GM20431 (cell line): ENCODE data around the gene GCN1.
"Not testable (repeated sequence)": the region's sequence is repeated elsewhere in the genome, so short reads cannot be mapped to it uniquely, and the experiment has no call there.

ENCODE experiments used
- in situ Hi-C: fragments of 300-500 bp; cut with MseI, MboI; formaldehyde crosslinking; loops from one replicate; pipeline ENCODE4 v1.15.0; 2020; ENCODE audit warnings: low sequenced_read_pairs; ENCODE audit not compliant: unreplicated experiment

The GCN1 gene

DNA sequence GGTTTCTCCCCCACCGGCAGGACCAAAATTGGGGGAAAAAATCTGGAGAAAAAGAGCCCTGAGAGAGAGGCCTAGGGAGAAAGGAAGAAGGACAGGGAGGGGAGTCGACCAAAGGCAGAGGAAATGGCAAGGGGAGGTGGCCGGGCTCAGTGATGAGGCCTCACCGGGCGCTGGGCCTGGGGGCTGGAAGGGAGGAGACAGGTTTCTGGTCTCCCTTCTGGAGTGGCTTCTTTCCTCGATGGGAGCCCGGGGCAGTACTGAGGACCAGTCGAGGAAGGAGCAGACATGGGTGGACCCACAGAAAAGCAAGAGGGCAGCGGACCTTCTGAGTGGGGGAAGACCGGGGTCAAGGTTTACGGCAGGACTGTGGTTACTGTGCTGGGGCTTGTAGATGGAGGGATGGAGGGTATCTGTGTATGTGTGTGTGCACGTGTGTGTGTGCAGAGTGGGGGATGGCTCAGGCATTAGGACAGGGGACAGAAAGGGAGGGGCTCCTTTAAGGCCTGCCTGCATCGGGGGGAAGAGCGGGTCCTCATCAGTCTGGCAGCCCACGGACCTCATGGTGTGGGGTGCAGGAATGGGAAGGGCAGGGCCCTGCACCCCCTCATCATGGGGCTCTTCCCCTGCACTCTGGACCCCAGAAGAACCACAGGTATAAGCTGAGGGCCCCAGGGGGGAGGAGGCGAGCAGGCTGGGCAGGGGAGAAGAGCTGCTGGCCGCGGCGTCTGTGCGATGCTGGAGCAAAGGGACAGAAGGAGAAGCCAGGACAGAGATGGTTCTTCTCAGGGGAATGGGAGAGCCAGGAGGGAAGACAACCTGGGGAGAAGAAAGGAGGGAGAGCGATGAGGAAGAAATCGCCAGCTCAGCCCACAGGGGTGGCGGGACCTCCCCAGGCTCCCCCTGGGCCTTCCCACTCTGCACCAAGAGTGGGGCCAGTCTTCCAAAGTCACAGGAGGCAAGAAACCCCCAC lies 21.5 kb upstream of the GCN1 start:
- in situ Hi-C loops: no loop called here

DNA sequence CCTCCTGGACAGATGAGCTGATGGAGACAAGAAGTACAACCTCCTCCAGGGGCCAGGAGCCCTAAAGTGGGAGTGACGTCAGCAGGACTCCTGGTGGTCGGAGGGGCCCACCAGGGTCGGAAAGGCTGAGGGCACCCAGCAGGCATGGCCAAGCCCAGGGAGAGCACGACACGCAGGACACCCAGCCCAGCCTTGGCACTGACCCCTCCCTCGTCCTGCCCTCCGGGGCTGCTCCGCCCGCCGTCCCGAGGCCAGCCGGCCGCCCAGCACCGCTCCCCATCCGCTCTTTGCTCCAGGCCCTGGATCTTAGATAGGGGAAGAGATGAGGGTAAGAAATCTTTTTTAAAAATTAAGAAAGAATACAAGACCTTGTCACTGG lies 20.8 kb upstream of the GCN1 start:
- in situ Hi-C loops: no loop called here

DNA sequence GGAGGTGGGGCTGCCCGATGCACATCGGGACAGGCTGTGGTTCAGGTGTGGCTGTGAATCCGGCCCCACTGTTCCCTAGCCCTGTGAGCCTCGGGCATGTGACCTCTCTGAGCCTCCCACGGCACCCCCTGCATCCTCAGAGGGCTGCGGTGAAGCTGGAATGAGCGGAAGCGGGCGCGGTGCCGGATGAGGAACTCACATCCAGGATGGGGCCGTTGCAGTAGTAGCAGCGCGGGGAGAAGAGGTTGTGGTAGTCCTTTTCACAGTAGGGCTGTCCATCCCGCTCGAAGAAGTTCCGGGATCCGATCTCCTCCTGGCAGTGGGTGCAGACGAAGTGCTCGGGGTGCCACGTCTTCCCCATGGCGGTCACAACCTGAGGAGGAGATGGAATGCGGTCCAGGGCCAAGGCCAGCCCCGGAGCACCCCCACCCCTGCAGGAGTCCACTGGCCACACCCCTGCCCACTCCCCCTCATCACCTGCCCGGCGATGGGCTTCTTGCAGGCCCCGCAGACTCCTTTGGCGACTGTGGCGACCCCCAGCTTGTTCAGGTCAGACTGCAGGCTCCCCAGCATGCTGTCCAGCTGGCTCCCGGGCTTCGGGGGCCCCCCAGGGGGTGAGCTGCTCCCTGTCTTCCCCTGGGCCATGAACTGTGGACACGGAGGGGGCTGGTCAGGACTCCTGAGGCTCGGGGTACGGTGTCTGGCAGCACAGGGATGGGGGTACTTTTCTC lies 20.3 kb upstream of the GCN1 start:
- in situ Hi-C loops: no loop called here

DNA sequence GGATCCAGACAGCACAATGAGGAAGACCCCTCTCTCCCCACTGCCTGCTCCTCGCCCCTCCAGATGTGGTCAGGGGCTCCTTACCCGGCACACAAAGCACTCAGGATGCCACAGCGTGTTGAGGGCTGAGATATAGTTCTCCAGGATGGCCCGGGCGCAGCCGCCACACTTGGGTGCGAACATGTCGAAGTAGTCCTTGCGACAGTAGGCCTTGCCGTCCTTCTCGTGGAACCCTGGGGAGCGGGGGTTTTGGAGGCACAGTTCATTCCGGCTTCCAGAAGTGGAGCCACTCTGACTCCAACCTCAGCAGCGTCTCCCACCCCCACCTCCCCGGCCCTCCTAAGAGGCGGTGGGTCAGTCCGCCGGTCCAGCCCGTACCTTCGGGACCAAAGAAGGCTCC lies 19.2 kb upstream of the GCN1 start:
- in situ Hi-C loops: no loop called here

DNA sequence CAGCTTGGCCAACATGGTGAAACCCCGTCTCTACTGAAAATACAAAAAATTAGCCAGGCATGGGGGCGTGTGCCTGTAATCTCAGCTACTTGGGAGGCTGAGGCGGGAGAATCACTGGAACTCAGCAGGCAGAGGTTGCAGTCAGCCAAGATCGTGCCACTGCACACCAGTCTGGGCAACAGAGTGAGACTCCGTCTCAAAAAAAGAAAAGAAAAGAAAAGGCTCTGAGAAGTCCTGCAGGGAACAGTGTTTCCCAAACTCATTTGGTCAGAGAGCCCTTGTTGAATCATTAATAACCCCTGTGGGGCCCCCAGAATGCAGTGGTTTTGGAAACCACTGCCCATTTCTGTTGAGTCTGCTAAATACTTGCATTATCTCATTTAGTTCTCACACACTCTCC lies 18.7 kb upstream of the GCN1 start:
- in situ Hi-C loops: not testable (repeated sequence)

DNA sequence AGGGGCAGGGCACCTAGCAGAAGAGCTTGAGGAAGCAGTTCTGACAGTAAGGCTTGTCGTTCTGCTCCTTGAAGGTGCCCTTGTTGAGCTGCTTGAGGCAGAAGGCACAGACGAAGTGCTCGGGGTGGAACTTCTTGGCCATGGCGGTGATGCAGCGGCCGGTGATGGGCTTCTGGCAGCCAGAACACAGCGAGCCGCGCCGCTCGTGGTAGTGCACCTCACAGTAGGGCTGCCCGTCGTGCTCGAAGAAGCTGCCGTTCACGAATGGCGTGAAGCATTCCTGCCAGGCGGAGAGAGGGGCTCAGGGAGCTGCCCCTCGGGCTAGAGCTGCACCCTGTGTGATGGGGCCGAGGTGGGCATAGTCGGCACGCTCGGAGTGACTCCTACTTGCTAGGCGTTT lies 17.8 kb upstream of the GCN1 start:
- in situ Hi-C loops: no loop called here

DNA sequence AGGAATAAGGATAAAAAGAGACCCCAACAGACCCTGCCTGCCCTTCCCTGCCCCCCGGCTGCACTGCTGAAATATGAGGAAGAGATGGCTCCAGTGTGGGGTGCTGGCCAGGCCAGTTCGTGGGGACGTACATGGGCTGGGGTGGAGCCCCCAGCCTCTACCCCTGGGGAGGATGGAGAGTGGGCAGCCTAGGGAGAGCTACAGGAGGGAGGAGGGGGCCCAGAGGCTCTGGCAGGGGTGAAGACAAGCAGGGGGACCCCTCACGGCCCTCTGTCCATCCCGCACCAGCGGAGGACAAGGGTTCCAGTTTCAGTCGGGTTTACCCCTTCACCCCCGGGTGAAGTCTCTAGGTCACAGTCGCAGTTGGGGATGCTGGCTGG lies 17.4 kb upstream of the GCN1 start:
- in situ Hi-C loops: no loop called here

DNA sequence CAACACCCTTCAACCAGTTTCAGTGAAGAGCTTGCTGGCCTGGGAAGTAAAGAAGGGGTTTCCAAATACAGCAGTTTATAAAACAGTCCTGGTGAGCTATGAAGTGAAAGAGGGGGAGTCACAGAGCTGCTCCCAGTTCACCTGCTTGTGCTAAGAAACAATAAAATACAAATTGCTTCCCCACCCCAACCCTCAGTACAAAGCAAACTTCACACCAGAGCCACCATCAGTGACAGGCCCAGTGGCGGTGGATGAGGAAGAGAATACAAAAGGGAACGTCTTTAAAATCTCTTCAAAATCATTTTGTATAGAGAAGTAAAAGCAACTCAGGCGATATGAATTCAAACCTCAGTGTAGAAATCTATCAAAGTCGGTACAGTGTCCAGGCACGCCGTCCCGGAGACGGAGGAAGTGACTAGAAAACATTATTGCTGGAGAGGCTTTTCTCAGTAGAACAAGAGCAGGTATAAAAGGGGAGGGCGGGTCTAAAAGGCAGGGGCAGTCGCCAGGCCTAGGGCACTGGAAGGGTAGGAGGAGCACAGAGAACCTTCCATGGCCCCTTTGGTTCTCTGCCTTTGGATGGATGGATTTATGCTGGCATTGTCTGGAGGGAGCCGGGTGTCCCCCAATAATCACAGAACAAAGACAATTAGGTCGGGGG lies 16.9 kb upstream of the GCN1 start:
- in situ Hi-C loops: no loop called here

DNA sequence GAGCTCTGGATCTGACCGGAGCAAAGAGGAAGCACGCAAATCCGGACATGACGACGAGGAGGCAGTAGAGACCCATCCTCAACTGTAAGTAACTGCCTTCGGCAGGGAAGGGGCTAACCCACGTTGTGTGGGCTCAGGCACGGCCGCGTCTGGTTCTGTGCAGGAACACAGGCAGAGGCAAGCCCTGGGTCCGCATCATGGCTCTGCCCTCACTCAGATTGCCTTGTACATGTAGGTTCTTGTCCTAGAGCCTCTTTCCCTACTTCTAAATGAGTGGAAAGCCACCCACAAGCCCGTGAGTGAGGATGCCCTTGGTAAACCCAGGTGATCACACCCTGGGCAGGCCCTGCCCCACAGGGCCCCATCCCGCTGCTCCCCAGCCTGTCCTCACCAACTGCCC lies 15.3 kb upstream of the GCN1 start:
- in situ Hi-C loops: no loop called here

DNA sequence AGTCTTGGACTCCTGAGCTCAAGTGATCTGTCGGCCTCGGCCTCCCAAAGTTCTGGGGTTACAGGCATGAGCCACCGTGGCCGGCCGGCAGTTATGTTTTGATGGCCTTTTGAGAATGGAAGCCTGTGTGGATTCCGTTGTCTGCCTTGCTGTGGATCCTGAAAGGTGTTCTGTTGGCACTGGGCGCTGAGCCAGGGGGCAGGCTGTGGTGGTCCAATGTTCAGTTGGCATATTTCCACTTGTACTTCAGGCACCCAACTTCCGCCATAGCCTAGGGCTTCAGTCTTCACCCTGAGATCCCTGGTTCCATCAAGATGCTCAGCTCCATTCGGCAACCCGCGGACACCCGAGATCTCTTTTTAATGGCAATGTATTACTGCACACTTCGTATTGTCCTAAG lies 12.7 kb upstream of the GCN1 start:
- in situ Hi-C loops: no loop called here

DNA sequence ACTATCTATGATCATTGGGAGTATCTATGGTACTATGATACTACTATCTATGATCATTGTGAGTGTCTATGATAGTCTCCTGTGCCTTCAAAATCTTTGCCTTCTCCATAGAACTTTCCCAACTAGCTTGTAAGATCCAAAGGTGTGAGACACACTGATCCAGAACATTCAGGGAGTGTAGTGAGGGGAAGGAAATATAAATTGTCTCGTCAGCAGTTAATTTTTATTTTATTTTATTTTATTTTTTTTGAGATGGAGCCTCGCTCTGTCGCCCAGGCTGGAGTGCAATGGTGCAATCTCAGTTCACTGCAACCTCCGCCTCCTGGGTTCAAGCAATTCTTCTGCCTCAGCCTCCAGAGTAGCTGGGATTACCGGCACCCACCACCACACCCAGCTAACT lies 12.3 kb upstream of the GCN1 start:
- in situ Hi-C loops: not testable (repeated sequence)

DNA sequence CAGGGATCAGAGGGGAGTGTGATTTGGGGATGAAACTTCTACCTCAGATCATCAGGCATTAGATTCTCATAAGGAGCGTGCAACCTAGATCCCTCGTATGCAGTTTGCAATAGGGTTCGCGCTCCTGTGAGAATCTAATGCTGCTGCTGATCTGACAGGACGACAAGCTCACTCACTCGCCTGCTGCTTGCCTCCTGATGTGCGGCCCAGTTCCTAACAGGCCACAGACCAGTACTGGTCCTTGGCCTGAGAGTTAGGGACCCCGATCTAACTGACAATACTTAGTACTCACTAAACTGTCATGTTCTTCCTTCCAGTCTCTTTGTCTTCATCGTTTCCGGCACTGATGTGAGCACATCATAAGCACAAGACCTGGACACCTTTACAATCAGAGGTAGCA lies 11.7 kb upstream of the GCN1 start:
- in situ Hi-C loops: no loop called here

DNA sequence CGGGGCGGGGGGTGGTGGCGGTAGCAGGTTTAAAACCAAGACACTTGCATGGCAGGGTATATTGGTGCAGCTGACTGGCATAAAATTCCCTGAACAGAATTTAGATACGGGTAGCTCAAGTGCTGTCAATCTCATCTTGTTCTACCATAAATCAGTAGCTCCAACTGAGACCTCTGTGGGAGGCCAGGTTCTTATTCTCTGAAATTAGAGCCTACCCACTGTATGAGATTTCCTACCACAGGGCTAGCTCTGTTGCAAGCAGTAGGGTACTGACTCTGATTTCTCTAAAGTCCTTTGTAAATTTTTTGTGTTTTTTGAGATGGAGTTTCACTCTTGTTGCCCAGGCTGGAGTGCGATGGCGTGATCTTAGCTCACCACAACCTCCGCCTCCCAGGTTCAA lies 9.7 kb upstream of the GCN1 start:
- in situ Hi-C loops: no loop called here

DNA sequence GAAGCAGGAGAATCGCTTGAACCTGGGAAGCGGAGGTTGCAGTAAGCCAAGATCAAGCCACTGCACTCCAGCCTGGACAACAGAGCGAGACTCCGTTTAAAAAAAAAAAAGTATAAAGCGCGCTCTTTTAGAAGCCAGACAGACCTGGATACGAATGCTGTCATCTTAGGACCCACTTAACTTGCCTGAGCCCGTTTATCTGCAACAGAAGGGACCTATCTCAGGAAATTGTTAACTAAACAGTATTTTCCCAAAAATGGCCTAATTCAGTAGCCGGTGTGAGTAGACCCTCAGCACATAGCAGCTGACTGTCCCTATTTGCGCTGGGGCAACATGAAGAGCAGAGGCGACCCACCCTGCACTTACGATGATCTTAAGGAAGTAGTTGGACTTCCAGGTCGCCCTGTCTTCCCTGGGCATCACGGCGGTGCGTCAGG lies 5.9 kb upstream of the GCN1 start:
- in situ Hi-C loops: no loop called here

DNA sequence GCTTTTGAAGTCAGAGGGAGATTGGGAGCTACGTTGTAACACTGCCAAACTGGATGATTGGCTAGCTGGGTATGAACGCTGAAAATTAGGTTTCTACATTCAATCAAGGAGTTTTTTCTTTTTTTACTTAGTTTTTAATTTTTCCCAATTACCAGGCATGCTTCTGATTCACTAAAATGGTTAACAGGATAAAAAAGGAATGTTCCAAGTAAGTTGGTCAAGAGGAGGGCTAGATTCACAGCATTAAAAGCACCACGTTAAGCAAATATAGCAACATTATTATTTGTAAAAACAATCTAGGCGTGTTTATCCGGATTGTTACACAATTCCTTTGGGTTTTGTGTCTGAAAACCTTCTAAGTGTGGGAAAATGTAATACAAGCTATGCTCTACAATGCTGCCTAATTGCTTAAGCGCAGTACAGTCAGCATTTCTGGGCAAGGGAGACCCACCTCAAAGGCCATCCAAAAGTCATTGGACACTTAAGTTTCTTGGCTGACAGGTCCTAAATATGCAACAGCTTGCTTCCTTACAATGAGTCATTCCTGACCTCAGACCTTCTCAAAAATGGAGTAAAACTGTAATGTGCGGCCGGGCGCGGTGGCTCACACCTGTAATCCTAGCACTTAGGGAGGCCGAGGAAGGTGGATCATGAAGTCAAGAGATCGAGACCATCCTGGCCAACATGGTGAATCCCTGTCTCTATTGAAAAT lies 5.2 kb upstream of the GCN1 start:
- in situ Hi-C loops: no loop called here

DNA sequence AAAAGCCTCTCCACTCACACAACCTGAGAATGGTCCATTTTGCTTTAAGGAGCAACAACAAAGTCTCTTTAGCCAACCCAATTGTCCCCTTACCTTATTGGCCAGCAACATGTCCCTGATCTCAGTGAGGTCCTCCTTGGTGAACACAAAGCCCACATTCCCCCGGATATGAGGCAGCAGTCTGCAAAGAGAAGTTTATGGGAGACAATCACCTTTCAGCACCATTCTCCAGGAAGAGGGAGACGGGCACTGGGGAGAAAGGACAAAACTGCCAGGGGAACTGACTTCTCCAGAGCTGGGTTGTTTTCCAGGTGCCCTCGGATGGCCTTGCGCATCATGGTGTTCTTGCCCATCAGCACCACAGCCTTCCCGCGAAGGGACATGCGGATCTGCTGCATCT lies 4.5 kb upstream of the GCN1 start:
- in situ Hi-C loops: no loop called here

DNA sequence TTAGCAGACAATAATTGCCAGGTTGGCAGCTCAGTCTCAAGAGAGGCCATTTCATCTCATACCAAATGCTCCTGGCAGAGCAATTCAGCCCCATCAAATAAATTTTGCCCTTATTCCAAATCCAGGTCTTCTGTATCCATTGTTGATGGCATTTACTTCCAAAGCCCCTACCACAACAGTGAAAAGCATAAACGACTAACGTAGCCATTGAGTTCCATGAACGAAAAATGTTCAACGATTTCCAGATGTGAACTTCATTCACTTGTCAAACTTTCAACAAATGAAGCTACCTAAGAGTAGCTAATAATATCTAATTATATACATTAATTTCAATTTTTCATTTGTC lies 3.0 kb upstream of the GCN1 start:
- in situ Hi-C loops: no loop called here

DNA sequence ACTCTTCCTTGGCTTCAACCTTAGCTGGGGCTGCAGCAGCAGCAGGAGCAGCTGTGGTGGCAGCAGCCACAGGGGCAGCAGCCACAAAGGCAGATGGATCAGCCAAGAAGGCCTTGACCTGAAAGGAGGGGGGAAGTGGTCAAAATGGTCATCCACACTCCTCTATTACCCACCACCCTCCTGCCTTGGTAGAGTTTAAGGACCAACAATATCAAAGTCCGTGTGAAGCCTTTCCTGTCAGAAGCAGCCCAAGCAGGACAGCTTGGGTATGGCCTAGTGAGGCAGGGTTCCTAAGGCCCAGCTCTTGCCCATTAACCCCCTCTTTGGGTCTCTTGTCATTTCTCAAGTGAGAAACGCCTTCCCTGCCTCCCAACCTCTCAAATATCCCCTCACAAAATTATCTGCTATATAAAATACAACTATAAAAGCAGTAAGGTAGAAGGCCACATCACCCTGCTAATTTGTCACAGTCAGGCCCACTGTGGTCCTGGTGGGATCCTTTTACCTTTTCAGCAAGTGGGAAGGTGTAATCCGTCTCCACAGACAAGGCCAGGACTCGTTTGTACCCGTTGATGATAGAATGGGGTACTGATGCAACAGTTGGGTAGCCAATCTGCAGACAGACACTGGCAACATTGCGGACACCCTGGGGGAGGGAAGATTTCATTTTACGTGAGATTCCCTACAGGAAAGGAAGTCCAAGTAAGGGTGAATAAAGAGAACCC lies 2.5 kb upstream of the GCN1 start:
- in situ Hi-C loops: not testable (repeated sequence)

DNA sequence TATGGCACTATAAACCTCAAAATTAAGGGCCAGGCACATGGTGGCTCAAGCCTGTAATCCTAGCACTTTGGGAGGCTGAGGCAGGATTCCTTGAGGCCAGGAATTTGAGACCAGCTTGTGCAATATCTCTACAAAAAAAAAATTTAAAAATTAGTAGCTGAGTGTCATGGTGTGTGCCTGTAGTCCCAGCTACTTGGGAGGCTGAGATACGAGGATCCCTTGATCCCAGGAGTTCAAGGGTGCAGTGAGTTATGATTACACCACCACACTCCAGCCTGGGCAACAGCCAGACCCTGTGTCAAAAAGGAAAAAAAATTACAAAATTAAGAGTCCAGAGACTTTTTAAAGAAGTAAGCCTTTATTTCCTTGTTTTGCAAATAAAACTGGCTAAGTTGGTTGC lies 1.8 kb upstream of the GCN1 start:
- in situ Hi-C loops: no loop called here

DNA sequence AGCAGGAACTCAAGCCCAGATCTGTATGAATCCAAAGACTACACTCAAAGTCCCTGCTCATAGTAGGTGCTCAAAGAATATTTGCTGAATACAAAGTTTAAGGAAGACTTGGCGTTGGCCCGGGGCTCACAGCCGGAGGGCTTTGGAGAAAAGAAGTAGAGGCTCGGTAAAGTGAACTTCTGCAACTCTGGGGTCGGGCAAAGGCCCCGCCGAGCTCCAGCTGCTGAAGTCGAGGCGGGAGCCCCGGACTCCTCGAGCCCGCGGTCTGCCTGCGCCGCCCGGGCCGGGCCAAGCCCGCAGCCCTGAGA lies 335 bp downstream of the GCN1 start:
- in situ Hi-C loops: no loop called here
